ENCODE measurements around the gene VSTM4.

The VSTM4 gene

DNA sequence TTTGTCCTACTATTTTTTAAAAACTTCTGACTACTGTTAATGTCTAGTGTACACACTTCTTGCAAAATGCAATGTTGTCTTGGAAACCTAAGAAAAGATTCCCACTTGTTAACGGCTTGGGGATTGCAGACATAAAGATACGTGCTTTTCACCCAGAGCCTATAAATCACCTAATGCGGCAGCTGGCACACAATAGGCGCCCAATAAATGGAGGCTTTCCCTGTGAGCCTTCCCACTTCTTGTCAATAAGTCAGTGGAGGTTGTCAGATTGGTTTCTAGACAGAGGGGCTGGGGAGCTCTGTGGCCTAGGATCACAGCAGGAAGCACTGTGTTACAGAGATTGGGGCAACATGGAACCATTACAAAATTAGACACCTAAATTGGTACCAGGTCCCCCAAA lies 74.7 kb downstream of the VSTM4 start:
- DNase-seq (ENCODE audit: low read depth), result no peak

DNA sequence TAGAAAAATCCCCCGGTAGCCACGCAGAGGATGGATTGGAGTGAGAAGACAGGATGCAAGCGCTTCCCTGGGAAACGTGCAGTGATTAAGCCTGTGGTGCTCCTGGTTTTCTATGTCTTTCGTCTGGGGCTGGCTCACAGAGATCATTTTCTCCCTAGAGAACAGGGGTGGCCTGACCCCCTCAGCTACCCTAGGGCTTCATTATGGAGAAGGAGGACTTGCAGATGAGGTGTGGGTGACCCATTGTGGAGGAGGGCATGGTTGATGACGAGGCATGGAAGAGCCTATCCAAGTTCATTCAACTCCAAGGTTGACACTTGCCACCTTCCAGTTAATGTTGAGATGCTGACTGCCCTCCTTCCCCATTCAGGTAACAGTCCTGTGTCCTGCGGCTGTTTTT lies 75.9 kb downstream of the VSTM4 start:
- DNase-seq (ENCODE audit: low read depth), result no peak

- no peak for DNase-seq (ENCODE audit: low read depth)
These were observed 76.6 kb downstream of the VSTM4 start for GRCh38 chr10:49038711-49039110.

DNA sequence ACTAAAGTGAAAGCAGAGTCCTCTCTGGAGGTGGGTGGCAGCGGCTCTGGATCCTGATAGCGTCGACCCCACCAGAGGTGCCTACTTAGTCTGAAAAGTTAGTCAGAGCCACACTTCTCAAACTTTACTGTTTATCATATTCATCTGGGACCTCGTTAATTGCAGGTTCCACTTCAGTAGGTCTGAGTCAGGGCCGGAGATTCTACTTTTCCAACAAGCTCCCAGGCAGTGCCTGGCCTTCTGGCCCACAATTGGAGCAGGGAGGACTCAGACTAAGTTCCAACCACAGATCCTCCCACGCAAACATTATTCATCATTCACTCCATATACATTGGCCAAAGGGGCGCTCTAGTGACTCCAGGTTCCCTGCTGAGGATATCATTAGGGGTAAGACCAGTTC lies 78.1 kb downstream of the VSTM4 start:
- no peak for DNase-seq (ENCODE audit: low read depth)

- no peak for DNase-seq (ENCODE audit: low read depth)
These were observed 78.7 kb downstream of the VSTM4 start for GRCh38 chr10:49036638-49037037.

- no peak for DNase-seq (ENCODE audit: low read depth)
These were observed 79.4 kb downstream of the VSTM4 start for GRCh38 chr10:49035920-49036319.

- no peak for DNase-seq (ENCODE audit: low read depth)
These were observed 80.4 kb downstream of the VSTM4 start for GRCh38 chr10:49034925-49035324.

DNA sequence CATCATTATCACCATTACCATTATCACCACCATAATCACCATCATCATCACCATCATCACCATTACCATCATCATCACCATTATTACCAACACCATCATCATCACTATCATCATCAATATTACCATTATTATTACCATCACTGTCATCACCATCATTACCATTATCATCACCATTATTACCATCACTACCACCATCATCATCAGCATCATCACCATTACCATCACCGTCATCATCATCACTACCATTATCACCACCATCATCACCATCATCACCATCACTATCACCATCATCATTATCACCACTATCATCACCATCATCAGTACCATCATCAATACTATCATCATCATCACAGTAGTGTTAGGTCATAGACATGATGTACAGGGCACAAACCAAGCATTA lies 81.4 kb downstream of the VSTM4 start:
- no peak for DNase-seq (ENCODE audit: low read depth)

DNA sequence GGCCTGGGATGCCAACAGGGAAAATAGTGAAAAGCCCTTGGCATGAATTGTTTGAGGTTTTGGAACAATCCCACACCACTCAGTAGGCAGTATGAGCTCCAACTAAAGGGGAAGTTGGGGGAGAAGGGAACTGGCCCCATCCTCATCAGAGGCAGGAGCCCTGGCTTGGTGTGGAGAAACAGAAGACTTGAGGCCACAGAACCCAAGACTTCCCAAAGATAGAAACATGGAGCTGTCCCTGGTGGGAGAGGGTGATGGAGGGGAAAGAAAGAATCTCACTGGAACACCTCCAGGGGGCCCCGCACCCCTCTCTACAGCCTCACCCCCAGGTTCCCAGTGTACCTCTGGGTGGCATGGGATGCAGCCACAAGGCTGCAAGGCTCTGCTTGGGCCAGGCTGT lies 85.7 kb downstream of the VSTM4 start:
- no peak for DNase-seq (ENCODE audit: low read depth)

DNA sequence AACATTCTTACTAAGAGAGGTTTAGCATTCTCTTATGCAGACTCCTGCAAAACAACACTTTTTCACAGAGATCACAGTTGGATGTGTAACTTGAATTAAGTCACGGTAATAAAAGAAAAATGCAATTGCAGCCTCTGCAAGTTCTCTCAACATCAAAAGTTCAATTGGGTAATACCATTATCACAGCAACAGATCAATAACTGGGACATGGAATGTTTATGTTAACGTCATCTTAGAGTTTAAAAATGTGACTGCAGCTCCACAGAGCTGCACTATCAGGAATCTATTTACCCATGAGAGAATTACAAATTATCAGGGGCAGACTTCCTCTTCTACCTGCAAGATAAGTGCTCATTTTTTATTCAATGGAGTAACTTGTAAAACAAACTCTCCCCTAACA lies 86.7 kb downstream of the VSTM4 start:
- no peak for DNase-seq (ENCODE audit: low read depth)

DNA sequence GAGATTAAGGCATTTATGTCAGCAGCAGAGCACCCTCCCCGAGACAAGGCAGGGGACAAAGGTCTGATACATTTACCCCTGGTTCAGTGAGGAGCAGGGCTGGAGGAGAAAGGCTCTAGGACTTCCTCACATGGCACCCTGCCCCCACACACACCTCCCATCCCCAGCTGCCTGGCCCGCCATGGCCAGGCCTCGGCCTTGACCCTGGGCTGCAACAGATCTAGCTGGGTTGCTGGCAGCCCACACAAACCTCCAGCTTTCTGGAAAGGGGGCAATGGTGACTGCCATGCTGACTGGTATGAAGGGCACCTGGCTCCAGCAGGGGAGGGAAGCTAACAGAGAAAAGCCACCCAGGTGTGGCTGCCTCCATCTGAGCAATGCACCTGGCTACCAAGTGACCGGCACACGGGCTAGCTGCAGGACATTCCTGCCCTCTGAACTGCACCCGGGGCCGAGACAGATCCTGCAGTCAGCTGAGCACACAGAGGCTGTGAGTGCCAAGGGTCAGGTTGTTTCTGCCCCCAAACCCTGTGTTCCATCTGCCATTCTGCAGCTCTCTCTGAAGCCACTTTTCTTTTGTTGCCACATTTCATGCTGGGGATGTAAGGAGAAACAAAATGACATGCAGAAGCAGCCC lies 89.9 kb downstream of the VSTM4 start:
- DNase-seq (ENCODE audit: low read depth), result no peak

DNA sequence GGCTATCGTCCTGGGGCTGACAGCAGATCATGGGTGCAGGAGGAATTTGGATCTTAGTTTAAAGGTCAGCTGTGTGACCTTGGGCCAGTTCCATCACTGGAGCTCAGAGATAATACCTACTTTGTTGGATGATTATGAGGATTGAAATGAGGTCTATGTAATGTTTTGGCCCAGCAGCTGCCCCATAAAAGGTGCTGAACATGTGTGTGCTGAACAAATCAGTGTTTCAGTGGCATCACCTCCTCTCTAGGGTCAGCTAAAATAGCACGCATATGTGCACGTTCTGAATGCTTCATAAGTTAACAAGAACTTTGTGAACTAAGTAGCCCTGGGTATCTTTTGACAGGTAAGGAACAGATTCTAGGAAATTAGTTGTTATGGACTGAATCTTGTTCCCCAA lies 90.8 kb downstream of the VSTM4 start:
- DNase-seq (ENCODE audit: low read depth), result no peak

DNA sequence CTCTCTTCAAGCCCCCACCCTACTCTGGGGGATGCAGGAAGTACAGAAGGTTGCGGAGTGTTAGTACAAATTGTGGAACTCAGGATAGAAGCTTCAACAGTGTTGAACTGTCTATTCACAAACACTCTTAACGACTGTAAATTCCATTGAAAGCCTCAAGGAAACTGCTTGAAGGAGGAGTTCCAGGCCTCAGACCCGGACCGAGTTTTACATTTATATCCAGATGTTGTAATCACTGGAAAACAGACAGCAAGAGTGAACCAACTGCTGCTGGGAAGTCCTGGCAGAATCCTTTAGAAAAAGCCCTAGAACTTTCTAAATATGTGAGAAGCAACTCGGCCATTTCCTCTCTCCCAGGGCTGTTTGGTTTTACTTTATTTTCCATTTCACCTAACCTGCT lies 91.6 kb downstream of the VSTM4 start:
- no peak for DNase-seq (ENCODE audit: low read depth)

GRCh38 chr10:49023071-49023470 lies 92.3 kb downstream of the VSTM4 start:
- DNase-seq (ENCODE audit: low read depth), result no peak

DNA sequence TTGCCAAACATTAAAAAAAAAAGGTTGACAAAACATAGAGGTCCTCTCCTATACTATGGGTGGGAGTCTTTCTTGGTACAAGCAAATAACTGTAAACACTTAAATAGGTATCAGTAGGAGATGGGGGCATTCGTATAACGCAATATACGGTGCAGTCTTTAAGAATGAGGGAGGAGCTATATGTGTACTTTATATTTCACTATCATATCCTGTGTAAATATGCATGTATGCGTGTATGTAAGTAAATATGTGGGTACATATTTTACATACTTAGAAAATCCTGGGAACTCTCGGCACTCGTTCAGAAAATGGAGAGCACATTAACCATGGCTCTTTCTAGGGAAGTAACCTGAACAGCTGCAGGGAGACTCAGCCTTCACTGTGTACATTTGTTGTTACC lies 93.6 kb downstream of the VSTM4 start:
- DNase-seq (ENCODE audit: low read depth), result no peak

DNA sequence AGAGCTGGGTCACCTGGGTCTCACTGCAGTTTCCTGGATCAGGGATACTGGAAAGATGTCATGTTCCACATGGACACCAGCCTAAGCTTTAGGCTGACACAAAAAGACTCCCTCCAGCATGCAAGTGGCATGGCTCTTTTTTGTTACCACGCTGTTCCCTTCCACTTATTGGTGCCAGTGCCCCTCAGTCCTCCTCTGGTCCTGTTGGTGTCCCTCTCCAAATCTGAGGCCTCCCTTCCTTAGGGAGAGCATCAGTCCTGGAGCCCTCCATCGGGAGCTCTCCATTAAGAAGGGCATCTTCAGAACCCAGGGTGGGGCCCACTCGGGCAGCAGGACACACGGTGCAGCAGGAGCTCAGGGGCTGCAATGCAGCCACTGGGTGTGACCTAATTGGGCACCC lies 99.6 kb downstream of the VSTM4 start:
- no peak for DNase-seq (ENCODE audit: low read depth)

GRCh38 chr10:49012603-49013002 lies 102.7 kb downstream of the VSTM4 start:
- no peak for DNase-seq (ENCODE audit: low read depth)

- no peak for DNase-seq (ENCODE audit: low read depth)
These were observed 103.6 kb downstream of the VSTM4 start for GRCh38 chr10:49011756-49012155.

DNA sequence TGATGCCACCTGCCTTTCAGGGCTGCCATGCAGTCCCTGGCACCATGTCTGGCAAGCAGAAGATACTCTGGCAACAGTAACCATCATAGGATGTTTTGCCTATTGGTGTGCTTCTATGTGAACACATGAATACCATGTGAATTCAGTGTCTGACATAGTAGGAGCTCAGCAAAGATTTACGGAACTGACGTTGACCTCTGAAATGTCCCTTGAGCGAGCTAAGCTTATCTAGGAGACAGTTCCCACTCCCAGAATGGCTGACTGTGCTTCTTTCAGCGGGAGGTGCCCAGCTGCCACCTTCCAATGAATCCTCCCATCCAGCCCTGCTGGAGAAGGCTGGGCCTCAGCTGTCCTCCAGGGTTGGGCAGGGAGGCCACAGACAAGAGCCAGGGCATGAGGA lies 104.5 kb downstream of the VSTM4 start:
- no peak for DNase-seq (ENCODE audit: low read depth)

GRCh38 chr10:49010295-49010694 lies 105.0 kb downstream of the VSTM4 start:
- no peak for DNase-seq (ENCODE audit: low read depth)

DNA sequence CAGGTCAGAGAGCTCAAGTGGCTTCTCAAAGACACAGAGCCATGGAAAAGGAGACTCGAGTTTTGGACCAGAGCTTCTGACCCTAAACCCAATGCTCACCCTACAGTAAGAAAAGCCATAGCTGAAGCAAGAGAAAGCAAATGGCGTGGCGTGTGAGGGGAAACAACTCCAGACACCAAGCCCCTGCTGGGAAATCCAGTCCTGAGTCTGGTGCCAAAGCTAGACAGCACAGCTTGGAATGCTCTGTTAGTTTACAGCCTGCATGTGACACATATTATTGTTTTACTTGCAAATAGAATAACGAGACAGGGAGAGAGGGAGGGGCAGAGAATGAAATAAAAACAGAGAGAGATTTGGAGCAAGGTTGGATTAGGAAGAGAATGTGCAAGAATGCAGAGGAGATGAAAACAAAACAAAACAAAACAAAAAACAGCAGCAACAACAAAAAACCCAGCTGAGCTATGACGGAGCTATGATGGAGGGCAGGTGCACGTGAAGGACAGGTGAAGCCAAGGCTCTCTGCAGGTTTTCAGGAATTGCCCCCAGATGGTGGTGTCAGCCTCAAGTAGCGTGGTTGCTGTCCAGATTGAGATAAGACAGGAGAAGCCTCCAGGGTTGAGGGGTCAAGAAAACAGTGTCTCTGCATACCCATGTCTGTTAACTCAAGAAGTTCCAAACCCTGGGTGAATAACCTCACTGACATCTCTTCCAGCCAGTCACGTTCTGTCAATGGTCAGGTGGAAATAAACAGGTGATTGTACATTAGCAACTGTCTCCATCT lies 105.9 kb downstream of the VSTM4 start:
- no peak for DNase-seq (ENCODE audit: low read depth)

DNA sequence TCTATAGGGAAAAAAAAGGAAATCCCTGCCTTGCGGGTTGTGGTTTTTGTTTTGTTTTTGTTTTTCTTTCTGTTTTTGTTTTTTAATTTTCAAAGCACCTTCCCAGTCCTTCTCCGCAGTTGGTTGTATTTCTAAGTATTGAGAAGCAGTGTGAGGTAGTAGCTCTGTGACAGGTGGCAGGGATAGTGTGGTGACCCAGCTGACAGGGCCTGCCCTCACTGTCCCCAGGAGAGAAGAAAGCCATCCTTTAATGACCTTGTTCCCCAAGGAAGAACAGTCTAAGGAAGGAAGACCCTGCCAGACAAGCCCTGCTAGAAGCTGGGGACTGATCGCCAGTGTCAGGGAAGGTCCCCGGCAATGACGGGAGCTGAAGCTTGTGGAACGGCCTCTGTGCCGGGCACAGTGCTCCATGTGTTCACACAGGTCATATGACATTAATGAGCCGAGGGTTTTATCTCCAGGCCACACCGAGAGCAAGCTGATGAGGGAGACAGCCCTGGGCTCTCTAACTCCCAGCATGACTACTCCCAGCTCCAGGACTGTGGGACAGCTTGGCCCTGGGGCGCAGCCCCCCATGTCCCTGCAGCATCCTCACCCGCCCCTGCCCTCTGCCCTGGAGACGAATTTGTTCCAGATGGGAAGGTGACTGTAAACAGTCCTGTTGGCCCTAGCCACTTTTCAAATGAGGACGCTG lies 106.7 kb downstream of the VSTM4 start:
- no peak for DNase-seq (ENCODE audit: low read depth)

- no peak for DNase-seq (ENCODE audit: low read depth)
These were observed 107.2 kb downstream of the VSTM4 start for GRCh38 chr10:49008091-49008490.

Data from HS-27A (cell line).